Dermis microvascular lymphatic vessel endothelial cell (primary cell): ENCODE results near the gene RNF113B. TPM values are rescaled to one million over a fixed set of nuclear protein-coding genes. Genes with fewer than 3 reads are reported as not detected.

Source experiments
- DNase-seq, 2 donors: peaks; one replicate each; pipeline versions ENCODE4 v3.0.0 to v3.0.0-alpha.2; 2010; ENCODE audit warnings: low read depth in 2 of 2
- total RNA-seq: library from RNA; depleted of rRNA; stranded (reverse); fragments of >200 nt; gene quantifications from 2 replicates; pipeline ENCODE4 v1.2.1, GENCODE V29; 2014

Gene RNF113B
- total RNA-seq, 1 donor from 2014 or later = not detected

GRCh38 chr13:98204546-98204945 lies 27.5 kb upstream of the RNF113B start:
- DNase-seq = no peak

DNA sequence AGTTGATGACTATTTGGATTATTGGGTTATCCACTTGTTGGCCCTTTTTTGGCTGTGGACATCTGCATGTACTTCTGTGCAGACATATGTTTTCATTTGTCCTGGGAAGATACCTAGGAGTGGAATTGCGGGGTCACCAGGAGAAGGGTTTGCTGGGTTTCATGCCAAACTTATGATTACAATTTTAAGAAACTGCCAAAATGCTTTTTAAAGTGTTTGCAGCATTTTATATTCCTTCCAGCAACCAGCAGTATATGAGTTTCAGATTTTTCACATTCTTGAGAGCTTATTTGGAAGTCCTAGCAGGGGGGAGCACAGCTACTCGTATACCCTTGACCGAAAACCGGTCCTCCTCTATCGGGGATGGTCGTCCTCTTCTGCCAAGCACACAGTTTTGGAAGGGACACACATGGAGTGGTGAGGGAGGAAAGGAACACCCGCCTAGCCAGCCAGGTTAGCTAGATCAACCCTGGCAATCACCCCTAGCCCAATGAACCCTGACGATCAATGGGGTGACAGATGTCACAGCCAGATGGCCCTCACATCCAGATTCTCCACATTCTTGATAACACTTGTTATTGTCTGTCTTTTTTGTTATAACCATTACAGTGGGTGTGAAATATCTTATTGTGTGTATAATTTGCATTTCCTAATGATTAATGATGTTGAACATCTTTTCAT lies 26.7 kb upstream of the RNF113B start:
- no peak for DNase-seq

GRCh38 chr13:98201984-98202383 lies 24.9 kb upstream of the RNF113B start:
- no peak for DNase-seq

DNA sequence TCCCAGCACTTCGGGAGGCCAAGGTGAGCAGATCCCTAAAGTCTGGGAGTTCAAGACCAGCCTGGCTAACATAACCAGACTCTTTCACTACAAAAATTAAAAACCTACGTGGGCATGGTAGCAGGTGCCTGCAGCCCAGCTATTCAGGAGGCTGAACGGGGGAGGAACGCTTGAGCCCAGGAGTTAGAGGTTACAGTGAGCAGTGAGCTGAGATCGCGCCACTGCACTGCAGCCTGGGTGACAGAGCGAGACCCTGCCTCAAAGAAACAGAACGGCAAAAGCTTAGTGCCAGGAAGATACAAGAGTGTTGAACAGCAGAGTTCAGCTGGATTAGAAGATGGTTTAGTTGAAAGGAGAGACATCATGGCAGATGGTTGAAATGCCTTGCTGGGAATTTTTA lies 24.1 kb upstream of the RNF113B start:
- no peak for DNase-seq

DNA sequence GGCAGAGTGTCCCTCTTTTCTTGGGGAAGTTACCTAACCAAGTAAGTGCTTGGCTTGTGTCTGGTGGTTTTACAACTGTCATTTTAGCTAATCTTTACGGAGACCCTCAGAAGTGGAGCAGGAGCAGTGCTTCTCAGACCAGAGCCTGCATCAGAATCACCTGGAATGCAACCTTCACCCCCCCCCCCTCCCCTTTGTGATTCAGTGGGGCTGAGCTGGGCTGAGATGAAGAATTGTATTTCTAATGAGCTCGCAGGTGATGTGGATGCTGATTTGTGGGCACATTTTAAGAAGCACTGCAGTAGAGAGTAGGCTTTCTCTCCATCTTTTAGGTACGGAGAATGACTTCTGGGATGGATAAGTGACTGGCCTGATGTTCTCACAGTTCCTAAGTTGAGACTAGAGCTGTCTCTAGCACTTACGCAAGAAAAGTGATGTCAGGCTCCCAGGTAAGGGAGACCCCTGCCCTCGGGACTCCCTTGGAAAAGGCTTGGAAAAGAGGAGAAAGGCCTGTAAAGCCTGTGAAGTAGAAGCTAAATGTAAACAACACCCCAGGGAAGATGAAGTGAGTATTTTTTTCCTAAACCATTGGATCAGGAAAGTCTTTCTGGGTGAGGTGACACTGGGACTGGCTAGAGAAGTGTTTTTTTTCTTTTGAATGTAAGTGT lies 23.3 kb upstream of the RNF113B start:
- DNase-seq = no peak

- no peak for DNase-seq
Observed at GRCh38 chr13:98199480-98199879, 22.4 kb upstream of the RNF113B start.

DNA sequence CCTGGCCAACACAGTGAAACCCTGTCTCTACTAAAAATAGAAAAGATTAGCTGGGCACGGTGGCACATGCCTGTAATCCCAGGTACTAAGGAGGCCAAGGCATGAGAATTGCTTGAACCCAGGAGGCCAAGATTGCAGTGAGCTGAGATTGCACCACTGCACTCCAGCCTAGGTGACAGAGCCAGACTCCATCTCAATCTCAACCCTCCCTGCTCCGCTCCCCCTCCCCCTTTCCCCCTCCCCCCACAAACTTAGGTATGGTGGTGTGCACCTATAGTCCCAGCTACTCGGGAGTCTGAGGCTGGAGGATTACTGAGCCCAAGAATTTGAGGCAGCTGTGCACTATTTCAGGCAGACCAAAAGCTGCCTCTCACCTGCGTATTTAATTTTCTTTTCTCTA lies 21.6 kb upstream of the RNF113B start:
- no peak for DNase-seq

DNA sequence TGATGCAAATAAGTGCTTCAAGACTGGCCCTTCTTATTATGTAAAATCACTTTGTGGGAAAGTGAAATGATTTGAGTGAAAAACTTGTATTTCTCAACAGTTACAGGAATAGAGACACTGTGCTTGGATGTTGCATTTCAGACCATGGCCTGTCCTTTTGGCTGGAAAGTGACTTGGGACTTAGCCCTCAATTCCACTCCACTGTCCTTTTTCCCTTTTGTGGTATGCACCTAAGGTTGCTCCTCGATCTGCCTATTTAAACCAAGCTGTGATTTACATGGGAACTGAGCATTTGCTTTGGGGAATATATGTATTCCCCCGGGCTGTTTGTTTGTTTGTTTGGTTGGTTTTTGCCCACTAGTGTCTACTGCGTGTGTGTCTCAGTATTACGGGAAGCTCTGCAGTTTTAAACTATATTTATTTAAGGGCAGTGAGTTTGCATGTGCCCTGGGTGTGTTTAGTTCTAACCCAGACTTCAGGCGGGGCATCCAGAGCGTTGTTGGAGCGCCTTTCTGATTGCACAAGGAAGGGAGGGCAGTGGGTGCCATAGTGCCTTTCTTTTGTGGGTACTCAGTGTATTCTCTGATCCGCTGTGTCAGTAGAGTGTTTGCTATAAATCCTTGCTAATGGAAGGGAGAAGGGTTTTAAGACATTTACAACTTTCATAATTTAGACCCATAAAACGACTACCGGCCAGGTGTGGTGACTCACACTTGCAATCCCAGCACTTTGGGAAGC lies 18.2 kb upstream of the RNF113B start:
- no peak for DNase-seq

DNA sequence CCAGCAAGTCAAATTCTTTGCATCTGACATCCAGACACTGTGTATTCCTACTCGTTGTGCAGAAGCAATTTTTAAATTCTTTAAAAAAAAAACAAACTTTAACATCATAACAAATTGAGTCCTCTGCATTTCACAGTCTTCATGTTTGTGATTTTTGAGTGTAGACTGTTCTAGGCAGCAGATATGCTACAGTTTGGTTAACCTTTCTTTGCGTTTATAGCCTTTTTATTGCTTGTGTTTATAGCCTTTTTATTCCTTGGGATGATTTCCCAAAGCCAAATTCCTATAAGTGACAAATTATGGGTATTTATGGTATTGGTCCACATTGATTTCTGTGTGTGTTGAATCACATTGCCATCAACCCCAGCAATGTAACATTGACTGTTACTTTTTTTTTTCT lies 14.9 kb upstream of the RNF113B start:
- DNase-seq = no peak

GRCh38 chr13:98190889-98191444 lies 13.9 kb upstream of the RNF113B start:
- DNase-seq = no peak

DNA sequence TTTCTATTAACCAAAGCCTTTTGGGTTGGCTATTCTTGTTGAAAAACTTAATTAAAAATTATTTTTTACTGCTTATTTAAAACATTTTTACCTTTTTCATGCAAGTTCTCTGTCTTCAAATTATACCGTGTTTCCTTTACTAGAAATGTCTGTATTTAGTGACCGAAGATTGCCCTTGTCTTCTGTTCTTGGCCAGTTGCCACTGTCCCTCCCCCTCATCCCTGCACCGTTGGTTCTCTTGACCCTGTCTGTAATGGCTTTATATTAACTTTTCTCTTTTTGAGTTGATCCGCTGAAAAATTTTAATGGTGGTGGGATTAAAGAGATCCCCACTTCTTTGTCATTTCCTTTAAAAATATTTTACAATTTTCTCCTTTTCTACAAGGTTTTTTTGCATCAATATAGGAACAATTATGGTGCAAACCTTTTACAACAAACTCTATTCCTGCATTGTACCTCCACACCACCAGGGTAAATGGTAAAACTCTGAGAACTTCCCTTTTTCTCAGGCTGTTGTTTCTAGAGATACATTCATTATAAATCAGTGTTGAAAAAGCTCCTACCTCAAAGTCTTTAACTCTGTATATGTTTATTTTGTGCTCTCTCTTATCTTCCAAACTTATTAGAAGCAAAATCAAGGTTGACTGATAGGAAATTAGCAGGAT lies 12.9 kb upstream of the RNF113B start:
- peak in 1 of 2 donors; percentile 24 for DNase-seq

DNA sequence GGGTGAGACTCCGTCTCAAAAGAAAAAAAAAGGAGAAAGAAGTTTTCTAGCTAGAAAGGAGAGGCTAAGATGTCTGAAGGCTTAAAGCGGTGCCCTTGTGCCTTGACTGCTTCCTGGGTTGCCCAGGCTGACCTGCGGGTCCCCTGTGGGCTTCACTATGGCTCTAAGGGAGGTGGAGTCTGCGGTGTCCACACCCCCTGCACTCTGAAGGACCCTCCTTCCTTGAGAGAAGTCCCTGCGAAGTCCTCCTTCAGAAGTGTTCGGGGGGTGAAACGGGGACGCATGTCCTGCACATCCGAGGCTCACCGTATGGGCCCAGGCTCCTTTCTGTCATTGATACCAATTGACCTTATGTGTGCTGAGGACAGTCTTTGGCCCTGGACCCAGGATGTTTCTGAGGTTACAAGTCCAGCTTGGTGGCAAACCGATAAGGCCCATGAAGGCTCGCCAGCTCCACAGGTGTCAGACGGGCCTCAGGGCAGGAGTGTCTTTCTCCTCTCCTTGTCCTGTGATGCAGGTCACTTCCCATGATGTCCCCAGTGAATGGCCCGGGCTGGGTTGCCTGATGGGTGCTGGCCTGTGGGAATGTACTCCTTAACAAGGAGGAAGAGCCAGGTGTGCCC lies 11.6 kb upstream of the RNF113B start:
- DNase-seq = no peak

DNA sequence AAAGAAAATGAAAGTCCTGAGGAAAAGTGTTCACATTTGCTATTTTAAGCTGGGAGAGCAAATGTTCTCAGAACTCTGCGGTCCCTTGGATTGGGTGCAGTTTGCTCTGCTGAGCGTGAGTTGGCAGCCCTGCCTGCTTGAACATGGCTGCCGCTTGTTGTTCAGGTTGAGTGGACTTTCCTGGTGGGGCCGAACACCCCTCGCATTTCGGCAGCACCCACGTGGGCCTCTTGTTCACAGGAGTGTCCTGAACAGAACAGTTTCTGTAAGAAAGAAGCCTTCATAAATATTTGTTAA lies 10.8 kb upstream of the RNF113B start:
- DNase-seq = no peak

- DNase-seq = no peak
Observed at GRCh38 chr13:98187155-98187964, 10.3 kb upstream of the RNF113B start.

GRCh38 chr13:98184792-98185191 lies 7.7 kb upstream of the RNF113B start:
- peak in 1 of 2 donors; percentile 76 for DNase-seq

- no peak for DNase-seq
Observed at GRCh38 chr13:98182589-98182988, 5.5 kb upstream of the RNF113B start.

DNA sequence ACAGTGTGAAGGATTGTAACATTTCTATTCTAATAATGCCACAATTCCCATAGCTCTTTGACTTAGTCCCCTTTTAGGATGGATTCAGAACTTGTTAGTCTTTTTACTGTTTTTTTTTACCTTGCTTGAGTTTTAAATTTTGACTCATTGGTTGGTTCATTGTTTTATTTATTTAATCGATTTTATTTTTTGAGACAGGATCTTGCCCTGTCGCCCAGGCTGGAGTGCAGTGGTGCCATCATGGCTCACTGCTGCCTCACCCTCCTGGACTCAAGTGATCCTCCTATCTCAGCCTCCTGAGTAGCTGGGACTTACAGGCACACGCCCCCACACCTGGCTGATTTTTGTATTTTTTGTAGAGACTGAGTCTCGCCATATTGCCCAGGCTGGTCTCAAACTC lies 5.1 kb upstream of the RNF113B start:
- no peak for DNase-seq

DNA sequence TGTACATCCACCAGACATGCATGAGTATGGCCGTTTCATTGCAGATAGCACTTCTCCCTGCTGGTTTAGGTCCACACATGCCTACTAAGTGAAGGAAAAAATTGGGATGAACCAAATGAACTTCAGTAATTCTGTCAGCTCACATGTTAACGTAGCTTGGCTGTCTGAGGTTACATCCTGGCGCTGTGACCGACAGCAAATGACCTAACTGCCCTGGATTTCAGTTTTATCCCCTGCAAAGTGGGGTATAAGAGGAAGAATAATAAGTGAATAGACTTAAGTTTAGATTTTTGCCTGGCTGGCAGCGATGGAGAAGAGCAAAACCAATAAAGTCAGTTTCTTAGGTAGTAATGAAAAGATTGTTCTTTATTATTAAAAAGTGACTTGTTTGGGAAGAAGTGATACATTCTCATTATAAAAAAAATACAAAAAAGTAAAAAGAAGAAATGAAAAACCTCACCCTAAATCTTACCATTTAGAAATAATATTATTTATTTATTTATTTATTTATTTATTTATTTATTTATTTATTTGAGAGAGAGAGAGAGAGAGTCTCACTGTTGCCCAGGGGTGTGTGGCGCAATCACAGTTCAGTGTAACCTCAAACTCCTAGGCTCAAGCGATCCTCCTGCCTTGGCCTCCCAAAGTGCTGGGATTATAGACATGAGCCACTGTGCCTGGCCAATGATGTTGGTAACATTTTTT lies 4.2 kb upstream of the RNF113B start:
- DNase-seq = no peak

GRCh38 chr13:98180092-98180491 lies 3.0 kb upstream of the RNF113B start:
- no peak for DNase-seq

- no peak for DNase-seq
Observed at GRCh38 chr13:98175823-98176222, 1.2 kb downstream of the RNF113B start.
